ENCODE data around the gene WDFY4.

Gene WDFY4

DNA sequence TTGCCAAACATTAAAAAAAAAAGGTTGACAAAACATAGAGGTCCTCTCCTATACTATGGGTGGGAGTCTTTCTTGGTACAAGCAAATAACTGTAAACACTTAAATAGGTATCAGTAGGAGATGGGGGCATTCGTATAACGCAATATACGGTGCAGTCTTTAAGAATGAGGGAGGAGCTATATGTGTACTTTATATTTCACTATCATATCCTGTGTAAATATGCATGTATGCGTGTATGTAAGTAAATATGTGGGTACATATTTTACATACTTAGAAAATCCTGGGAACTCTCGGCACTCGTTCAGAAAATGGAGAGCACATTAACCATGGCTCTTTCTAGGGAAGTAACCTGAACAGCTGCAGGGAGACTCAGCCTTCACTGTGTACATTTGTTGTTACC is 337.0 kb downstream of the WDFY4 start:
- no peak overlapping the region for H3K4me3 ChIP-seq (ENCODE audit: low read depth, low read length)
- TF ChIP-seq, protein P1, sequence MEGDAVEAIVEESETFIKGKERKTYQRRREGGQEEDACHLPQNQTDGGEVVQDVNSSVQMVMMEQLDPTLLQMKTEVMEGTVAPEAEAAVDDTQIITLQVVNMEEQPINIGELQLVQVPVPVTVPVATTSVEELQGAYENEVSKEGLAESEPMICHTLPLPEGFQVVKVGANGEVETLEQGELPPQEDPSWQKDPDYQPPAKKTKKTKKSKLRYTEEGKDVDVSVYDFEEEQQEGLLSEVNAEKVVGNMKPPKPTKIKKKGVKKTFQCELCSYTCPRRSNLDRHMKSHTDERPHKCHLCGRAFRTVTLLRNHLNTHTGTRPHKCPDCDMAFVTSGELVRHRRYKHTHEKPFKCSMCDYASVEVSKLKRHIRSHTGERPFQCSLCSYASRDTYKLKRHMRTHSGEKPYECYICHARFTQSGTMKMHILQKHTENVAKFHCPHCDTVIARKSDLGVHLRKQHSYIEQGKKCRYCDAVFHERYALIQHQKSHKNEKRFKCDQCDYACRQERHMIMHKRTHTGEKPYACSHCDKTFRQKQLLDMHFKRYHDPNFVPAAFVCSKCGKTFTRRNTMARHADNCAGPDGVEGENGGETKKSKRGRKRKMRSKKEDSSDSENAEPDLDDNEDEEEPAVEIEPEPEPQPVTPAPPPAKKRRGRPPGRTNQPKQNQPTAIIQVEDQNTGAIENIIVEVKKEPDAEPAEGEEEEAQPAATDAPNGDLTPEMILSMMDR (IDR thresholded peaks at IDR 0.05; ENCODE audit: borderline replicate concordance, insufficient read depth, low read depth, low read length) = no peak

DNA sequence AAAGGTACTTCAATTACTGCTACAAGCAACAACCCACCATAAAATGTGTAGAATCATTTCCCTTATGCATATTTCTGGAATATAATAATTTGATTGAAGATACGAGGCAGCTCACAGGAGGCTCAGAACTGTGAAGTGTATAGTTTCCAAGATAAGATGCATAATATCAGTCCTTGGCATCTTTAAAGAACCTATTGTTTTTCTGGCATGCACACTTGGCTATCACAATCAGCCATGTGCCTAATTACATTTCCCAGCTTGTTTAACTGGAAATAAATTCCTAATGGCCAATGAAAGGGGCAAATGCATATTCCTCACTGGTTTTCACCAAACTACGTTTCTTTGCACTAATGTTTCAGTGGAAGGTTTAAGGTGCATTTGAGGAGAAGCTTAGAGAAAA is 338.4 kb downstream of the WDFY4 start:
- H3K4me3 ChIP-seq (ENCODE audit: low read depth, low read length) = no peak overlapping the region
- TF ChIP-seq, protein P1 (IDR thresholded peaks at IDR 0.05; ENCODE audit: borderline replicate concordance, insufficient read depth, low read depth, low read length) = no peak

DNA sequence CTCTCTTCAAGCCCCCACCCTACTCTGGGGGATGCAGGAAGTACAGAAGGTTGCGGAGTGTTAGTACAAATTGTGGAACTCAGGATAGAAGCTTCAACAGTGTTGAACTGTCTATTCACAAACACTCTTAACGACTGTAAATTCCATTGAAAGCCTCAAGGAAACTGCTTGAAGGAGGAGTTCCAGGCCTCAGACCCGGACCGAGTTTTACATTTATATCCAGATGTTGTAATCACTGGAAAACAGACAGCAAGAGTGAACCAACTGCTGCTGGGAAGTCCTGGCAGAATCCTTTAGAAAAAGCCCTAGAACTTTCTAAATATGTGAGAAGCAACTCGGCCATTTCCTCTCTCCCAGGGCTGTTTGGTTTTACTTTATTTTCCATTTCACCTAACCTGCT is 339.1 kb downstream of the WDFY4 start:
- H3K4me3 ChIP-seq (ENCODE audit: low read depth, low read length) = no peak overlapping the region
- TF ChIP-seq, protein P1 (IDR thresholded peaks at IDR 0.05; ENCODE audit: borderline replicate concordance, insufficient read depth, low read depth, low read length) = no peak

DNA sequence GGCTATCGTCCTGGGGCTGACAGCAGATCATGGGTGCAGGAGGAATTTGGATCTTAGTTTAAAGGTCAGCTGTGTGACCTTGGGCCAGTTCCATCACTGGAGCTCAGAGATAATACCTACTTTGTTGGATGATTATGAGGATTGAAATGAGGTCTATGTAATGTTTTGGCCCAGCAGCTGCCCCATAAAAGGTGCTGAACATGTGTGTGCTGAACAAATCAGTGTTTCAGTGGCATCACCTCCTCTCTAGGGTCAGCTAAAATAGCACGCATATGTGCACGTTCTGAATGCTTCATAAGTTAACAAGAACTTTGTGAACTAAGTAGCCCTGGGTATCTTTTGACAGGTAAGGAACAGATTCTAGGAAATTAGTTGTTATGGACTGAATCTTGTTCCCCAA is 339.8 kb downstream of the WDFY4 start:
- no peak overlapping the region for H3K4me3 ChIP-seq (ENCODE audit: low read depth, low read length)
- TF ChIP-seq, protein P1 (IDR thresholded peaks at IDR 0.05; ENCODE audit: borderline replicate concordance, insufficient read depth, low read depth, low read length) = no peak

DNA sequence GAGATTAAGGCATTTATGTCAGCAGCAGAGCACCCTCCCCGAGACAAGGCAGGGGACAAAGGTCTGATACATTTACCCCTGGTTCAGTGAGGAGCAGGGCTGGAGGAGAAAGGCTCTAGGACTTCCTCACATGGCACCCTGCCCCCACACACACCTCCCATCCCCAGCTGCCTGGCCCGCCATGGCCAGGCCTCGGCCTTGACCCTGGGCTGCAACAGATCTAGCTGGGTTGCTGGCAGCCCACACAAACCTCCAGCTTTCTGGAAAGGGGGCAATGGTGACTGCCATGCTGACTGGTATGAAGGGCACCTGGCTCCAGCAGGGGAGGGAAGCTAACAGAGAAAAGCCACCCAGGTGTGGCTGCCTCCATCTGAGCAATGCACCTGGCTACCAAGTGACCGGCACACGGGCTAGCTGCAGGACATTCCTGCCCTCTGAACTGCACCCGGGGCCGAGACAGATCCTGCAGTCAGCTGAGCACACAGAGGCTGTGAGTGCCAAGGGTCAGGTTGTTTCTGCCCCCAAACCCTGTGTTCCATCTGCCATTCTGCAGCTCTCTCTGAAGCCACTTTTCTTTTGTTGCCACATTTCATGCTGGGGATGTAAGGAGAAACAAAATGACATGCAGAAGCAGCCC is 340.8 kb downstream of the WDFY4 start:
- no peak overlapping the region for H3K4me3 ChIP-seq (ENCODE audit: low read depth, low read length)
- TF ChIP-seq, protein P1 (IDR thresholded peaks at IDR 0.05; ENCODE audit: borderline replicate concordance, insufficient read depth, low read depth, low read length) = no peak

DNA sequence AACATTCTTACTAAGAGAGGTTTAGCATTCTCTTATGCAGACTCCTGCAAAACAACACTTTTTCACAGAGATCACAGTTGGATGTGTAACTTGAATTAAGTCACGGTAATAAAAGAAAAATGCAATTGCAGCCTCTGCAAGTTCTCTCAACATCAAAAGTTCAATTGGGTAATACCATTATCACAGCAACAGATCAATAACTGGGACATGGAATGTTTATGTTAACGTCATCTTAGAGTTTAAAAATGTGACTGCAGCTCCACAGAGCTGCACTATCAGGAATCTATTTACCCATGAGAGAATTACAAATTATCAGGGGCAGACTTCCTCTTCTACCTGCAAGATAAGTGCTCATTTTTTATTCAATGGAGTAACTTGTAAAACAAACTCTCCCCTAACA is 344.0 kb downstream of the WDFY4 start:
- TF ChIP-seq, protein P1 (IDR thresholded peaks at IDR 0.05; ENCODE audit: borderline replicate concordance, insufficient read depth, low read depth, low read length) = no peak

DNA sequence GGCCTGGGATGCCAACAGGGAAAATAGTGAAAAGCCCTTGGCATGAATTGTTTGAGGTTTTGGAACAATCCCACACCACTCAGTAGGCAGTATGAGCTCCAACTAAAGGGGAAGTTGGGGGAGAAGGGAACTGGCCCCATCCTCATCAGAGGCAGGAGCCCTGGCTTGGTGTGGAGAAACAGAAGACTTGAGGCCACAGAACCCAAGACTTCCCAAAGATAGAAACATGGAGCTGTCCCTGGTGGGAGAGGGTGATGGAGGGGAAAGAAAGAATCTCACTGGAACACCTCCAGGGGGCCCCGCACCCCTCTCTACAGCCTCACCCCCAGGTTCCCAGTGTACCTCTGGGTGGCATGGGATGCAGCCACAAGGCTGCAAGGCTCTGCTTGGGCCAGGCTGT is 345.0 kb downstream of the WDFY4 start:
- no peak overlapping the region for H3K4me3 ChIP-seq (ENCODE audit: low read depth, low read length)
- TF ChIP-seq, protein P1 (IDR thresholded peaks at IDR 0.05; ENCODE audit: borderline replicate concordance, insufficient read depth, low read depth, low read length) = no peak

More for the DNA sequence above, 344.0 kb downstream of the WDFY4 start:
- H3K4me3 ChIP-seq (ENCODE audit: low read depth, low read length) = no peak overlapping the region

All from GM12875 (cell line).